ENCODE results near the gene ANKRD44. TPM values are rescaled to one million over a fixed set of nuclear protein-coding genes. Genes with fewer than 3 reads are reported as not detected.
"Not testable (repeated sequence)": the region's sequence is repeated elsewhere in the genome, so short reads cannot be mapped to it uniquely, and the experiment has no call there.

Gene ANKRD44
- polyA plus RNA-seq, 4 donors = 12.0 to 25.5 (median 12.4) TPM

- DNase-seq (ENCODE audit: low read depth in 4 of 4, low spot score in 3 of 4) = no peak
Measured at GRCh38 chr2:197241153-197241552, 69.4 kb downstream of the ANKRD44 start.

GRCh38 chr2:197240421-197241041 lies 70.0 kb downstream of the ANKRD44 start:
- DNase-seq (ENCODE audit: low read depth in 4 of 4, low spot score in 3 of 4) = no peak

DNA sequence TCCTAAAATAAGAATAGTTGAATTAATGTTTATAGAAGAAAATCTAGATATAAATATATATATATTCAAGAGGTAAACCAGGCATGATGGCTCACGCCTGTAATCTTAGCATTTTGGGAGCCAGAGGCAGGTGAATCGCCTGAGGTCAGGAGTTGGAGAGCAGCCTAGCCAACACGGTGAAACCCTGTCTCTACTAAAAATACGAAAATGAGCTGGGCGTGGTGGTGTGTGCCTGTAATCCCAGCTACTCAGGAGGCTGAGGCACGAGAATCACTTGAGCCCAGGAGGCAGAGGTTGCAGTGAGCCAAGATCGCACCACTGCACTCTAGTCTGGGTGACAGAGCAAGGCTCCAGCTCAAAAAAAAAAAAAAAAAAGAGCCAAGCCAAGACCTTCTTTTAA lies 70.6 kb downstream of the ANKRD44 start:
- DNase-seq (ENCODE audit: low read depth in 4 of 4, low spot score in 3 of 4) = not testable (repeated sequence)

GRCh38 chr2:197239434-197239833 lies 71.1 kb downstream of the ANKRD44 start:
- DNase-seq (ENCODE audit: low read depth in 4 of 4, low spot score in 3 of 4) = no peak

DNA sequence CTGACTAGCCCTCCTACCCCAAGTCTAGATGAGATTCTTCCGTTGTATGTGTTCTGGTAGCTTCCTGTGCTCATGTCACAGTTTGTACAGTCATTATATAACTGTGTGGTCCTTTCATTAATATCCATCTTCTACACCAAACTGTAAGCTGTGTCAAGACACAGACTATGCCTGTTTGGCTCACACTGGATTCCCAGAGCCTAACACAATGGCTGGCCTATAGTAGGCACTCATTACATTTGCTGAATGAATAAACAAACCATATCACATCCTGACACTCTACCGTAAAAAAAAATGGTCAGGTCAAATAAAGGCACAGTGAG lies 72.6 kb downstream of the ANKRD44 start:
- DNase-seq (ENCODE audit: low read depth in 4 of 4, low spot score in 3 of 4) = no peak

DNA sequence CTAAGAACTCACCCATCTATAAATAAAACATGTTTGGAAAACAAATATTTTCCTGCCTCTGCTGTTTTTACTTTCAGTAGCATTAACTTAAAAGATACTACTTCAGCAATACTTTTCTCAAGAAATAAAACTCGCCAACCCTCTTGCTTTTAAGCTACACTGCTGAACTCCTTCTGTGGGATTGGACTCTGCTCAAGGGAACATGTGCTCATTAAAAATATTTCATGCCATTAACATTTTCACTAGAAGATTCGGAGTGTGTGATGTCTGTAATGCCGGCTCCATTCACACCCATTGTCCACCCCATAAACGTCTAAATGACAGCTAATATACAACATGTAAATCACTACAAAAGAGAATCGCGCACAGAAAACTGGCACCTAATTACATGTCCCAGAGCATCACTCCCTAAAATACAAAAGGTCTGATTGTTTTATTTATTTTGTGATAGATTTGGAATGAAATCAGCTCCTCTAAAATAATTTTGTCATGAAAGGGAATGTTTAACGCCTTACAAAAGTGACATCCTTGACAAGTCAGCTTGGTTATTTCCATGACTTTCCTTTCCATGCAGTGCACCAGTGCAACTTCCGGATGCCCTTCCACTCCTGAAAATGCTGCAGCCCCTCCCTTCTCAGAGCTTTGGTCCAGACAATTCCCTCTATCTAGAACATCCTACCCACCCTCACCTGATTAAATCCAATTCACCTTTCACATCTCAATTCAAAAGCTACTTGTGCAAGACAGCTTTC lies 73.1 kb downstream of the ANKRD44 start:
- DNase-seq (ENCODE audit: low read depth in 4 of 4, low spot score in 3 of 4) = no peak

GRCh38 chr2:197236816-197237215 lies 73.8 kb downstream of the ANKRD44 start:
- DNase-seq (ENCODE audit: low read depth in 4 of 4, low spot score in 3 of 4) = no peak

GRCh38 chr2:197236159-197236558 lies 74.4 kb downstream of the ANKRD44 start:
- no peak for DNase-seq (ENCODE audit: low read depth in 4 of 4, low spot score in 3 of 4)

GRCh38 chr2:197235711-197236110 lies 74.9 kb downstream of the ANKRD44 start:
- DNase-seq (ENCODE audit: low read depth in 4 of 4, low spot score in 3 of 4) = no peak

DNA sequence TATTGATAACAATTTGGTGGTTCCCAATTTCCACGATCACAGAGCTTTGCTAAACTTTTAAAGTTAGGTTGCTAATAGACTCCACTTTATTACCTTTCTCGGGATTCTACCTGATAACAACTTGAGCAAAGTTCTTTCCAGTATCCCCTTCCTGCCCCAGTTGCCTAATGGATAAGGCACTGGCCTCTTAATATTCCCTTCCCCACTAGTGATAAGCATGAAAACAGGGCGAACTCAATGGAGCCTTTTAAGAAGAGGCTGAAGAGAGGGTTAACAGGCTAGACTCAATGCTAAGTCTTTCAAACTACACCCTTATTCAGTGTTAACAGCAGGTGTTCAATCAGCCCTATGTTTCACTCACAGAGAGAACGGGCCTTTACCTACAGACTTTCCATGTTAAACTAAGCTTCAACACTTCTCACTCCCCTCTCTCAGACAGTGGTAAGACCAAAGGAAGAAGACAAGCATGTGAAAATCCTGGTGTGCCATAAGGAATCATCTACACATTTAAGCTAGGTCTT lies 75.8 kb downstream of the ANKRD44 start:
- no peak for DNase-seq (ENCODE audit: low read depth in 4 of 4, low spot score in 3 of 4)

- DNase-seq (ENCODE audit: low read depth in 4 of 4, low spot score in 3 of 4) = no peak
Measured at GRCh38 chr2:197233473-197233872, 77.1 kb downstream of the ANKRD44 start.

- DNase-seq (ENCODE audit: low read depth in 4 of 4, low spot score in 3 of 4) = no peak
Measured at GRCh38 chr2:197232010-197232409, 78.6 kb downstream of the ANKRD44 start.

- no peak for DNase-seq (ENCODE audit: low read depth in 4 of 4, low spot score in 3 of 4)
Measured at GRCh38 chr2:197229509-197230443, 80.8 kb downstream of the ANKRD44 start.

GRCh38 chr2:197223451-197223850 lies 87.1 kb downstream of the ANKRD44 start:
- no peak for DNase-seq (ENCODE audit: low read depth in 4 of 4, low spot score in 3 of 4)

DNA sequence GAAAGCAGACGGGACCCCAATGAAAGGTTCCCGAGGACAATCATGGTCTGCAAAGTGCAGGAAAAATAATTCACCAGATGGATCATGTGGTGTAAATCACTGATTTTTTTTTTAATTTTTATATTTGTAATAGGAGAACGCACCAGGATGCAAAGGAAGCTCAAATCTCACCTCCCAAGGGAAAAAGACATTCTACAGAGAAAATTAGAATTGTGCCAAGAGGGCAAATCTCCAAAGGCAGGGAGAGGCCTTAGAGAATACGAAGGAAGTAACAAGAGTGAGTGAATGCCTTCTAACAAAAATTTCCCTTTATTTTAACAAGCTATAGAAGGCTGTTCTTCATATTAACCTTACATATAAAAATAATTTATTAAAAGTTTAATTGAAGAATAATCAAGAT lies 90.9 kb downstream of the ANKRD44 start:
- no peak for DNase-seq (ENCODE audit: low read depth in 4 of 4, low spot score in 3 of 4)

DNA sequence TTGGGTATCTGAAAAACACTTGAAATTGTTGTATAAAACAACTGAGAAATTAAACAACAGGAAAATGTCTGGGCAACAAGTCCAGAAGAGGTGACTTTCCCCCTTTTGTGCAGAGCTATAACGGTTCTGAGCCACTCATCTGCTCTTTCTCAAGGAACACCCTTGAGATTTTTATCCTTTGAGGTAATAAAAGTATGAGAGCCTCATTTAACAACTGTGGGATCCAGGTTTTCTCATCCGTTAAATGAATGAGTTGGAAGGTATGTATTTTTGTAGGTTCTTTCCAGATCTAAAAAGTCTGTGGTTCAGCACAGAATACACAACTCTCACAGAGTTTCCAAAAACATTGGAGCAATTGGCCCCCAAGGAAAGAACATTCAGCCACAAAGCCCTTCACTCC lies 93.0 kb downstream of the ANKRD44 start:
- no peak for DNase-seq (ENCODE audit: low read depth in 4 of 4, low spot score in 3 of 4)

DNA sequence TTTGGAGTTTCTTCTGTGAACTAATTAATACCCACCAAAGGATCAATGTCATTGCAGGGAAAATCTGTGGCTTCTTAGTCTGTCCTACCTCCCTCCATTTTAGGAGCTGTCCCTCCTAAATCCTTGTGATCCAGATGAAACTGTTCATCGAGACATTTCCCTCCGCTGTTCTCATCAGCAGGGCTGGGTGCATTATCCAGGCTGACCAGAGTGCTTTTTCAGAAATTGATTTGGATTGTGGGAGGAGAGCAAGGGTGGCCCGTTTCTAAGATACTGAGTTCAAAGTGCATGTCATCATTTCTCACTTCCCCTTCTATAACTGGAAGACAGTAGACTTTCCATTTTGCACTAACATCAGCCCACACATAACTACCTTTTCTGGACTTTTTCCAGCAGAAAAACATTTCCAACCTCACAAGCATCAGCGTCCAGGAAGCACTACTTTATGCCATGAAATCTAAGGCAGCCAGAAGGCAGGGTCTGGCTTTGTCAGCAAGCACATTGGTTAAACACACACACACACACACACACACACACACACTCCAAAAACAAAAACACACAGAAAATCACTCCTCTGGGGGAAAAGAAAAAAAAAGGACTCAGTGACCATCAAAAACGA lies 94.1 kb downstream of the ANKRD44 start:
- no peak for DNase-seq (ENCODE audit: low read depth in 4 of 4, low spot score in 3 of 4)

DNA sequence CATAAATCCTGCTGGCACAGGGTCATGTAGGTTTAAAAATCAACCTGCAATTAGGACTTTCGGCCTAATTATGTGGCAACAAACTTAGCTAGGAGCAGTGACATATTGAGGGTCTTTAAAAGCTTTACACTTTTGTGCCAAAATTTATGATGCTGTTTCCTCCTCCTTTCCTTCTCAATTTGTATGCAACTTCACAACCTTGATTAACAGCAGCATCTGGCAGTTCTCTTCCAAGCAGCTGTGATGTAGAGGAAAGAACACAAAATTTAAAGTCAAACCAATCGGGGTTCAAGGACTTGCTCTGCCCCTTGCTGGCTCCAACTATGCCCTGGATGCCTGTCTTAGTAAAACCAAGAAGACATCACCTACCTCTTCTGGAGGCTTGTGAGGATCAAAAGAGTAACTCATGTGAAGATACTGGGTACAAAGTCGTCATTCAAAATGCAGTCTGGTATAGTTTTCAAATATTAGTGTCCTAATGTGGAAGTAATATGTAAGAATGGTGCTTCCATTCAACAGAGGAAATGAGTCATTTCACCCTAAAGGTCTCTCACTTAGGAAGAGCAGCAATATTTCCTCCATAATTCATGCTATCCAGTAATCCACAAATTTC lies 94.7 kb downstream of the ANKRD44 start:
- no peak for DNase-seq (ENCODE audit: low read depth in 4 of 4, low spot score in 3 of 4)

DNA sequence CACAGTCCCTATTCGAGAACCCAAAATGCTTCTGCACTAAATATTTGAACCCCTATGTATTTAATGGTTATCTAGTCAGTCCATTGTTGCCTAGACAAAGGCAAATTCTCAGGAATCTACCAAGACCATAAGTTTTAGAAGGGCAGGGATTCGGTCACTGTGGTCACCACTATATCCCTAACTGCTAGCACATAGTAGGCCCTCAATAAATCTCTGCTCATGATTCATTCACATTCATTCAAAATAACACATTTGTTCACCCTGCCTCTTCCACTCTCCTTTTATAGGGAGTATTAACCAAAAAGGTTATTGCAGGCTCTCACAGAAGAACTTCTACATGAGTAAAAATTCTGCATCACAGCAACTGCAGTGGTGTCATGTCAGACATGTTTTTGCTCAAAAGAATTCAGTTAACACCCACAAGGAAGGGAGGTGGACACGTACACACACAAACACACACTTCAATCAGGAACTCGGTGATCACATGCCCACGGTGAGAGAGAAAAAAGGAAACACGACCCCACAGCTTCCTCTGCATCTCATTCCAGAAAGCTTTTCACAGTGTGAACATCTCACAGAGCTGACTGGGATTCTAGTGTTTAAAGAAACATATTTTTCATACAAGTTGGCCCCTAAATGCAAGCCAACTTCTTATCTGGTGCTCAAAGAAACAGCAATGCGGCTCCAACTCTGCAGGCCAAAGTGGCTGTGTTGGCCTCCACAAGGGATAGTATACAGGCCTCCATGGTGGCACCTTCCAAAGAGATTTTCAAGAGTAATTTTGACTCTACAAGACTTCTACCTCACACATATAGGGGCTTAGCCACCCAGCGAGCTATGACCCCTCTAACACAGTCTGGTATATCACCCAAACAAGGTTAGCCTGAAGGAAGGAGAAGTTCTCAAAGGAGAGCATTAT lies 98.0 kb downstream of the ANKRD44 start:
- no peak for DNase-seq (ENCODE audit: low read depth in 4 of 4, low spot score in 3 of 4)

Data from left renal pelvis (tissue), 4 donors.